Umbilical cord (tissue), 2 donors: Measurements from ENCODE around the gene PLEKHD1. TPM values are rescaled to one million over a fixed set of nuclear protein-coding genes. Genes with fewer than 3 reads are reported as not detected.
A peak's percentile ranks its signal among the peaks of the same experiment; 100 is the strongest.
"Not testable (repeated sequence)": the region's sequence is repeated elsewhere in the genome, so short reads cannot be mapped to it uniquely, and the experiment has no call there.

Source experiments
- DNase-seq: peaks from one replicate; pipeline ENCODE4 v3.0.0-alpha.2; 2015; ENCODE audit warnings: low spot score
- total RNA-seq: library from RNA; depleted of rRNA; stranded (reverse); fragments of >200 nt; gene quantifications from one replicate; pipeline ENCODE4 v1.2.3, GENCODE V29; 2014; ENCODE audit warnings: low replicate concordance; ENCODE audit not compliant: insufficient read depth

The PLEKHD1 gene
- 3.1 TPM for total RNA-seq

DNA sequence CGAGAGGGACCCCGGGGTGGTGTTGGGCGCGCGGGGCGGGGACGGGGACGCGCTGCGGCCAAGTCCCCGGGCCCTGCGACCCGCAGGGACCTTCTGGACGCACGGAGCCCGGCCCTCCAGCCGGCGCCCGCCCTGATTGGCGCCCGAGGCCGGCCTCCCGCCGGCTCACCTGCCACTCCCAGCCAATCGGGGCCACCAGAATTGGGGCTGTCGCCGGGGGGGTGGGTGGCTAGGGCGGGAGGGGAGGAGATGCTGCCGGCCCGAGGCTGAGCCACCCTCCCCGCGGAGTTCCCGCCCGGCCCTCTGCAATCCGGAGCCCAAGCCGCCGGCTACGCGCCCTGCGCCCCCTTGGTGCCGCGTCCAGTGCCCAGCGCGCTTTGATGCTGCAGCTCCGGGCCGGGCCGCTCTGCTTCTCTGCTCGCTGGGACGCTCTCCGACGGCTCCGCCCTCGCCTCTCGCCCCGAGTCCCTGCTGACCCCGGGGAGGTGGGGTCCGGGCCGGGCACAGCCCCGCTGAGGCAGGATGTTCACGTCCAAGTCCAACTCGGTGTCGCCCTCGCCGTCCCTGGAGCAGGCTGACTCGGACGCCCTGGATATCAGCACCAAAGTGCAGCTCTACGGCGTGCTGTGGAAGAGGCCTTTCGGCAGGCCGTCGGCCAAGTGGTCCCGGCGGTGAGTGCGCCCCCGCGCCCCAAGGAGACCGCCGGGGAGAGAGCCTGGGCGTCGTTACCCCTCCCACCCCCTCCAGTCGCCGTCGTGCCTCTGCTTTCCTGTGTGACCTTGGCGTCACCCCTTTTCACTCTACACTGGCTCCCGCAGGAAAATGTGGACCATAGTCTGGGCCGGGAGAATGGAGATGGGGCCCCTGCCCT, at the start of gene PLEKHD1:
TSS of gene PLEKHD1 (plus strand) at position 285 of the 871 bp plus-strand sequence. CDS start at position 523, 238 bp downstream.
- no peak for DNase-seq

DNA sequence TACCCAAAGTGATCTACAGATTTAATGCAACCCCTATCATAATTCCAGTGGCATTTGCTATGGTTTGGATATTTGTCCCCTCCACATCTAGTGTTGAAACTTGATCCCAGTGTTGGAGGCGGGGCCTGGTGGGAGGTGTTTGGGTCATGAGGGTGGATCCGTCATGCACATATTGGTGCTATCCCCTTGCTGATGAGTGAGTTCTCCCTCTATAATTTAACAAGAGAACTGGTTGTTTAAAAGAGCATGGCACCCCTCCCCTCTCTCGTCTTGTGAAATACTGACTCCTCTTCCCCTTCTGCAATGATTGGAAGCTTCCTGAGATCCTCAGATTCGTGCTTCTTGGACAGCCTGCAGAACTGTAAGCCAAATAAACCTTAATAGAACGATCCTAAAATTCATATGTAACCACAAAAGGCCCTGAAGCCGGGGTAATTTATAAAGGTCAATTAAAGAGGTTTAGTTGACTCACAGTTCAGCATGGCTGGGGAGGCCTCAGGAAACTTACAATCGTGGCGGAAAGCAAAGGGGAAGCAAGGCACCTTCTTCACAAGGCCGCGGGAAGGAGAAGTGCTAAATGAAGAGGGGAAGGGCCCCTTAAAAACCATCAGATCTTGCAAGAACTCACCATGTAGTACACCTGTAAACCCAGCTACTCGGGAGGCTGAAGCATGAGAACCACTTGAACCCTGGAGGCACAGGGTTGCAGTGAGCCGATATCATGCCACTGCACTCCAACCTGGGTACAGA, 44.8 kb upstream of the PLEKHD1 start:
- no peak for DNase-seq

DNA sequence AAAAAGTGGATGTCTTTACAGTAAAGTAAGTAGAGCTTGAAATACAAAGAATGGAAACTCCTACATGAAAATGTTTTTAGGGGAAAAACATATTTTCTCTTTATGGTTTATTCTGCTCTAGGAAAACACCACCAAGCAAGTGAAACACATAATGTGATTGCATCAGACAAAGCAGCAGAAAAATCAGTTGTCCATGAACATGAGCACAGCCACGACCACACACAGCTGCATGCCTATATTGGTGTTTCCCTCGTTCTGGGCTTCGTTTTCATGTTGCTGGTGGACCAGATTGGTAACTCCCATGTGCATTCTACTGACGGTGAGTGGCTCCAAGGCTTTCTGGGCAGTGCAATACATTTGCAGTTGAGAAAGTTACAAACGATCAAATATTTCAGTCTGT, 42.6 kb upstream of the PLEKHD1 start:
- no peak for DNase-seq

DNA sequence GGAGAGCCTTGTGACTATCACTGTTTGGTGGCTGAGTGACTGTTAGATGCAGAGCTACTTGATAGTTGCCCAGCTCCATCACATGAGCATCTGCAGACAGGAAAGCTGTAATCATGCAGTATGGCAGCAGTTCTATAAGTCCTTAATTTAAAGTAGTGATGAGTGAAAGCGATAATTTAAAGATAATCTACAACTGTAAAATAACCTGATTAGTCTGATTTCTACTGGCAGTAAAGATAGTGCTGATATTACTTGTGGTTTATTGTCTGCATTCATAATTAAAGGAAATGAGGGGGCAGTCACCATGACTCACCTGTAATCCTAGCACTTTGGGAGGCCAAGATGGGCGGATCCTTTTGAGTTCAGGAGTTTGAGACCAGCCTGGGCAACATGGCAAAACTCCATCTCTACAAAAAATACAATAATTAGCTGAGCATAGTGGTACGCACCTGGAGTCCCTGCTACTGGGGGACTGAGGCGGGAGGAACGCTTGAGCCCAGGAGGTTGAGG, 41.2 kb upstream of the PLEKHD1 start:
- no peak for DNase-seq

DNA sequence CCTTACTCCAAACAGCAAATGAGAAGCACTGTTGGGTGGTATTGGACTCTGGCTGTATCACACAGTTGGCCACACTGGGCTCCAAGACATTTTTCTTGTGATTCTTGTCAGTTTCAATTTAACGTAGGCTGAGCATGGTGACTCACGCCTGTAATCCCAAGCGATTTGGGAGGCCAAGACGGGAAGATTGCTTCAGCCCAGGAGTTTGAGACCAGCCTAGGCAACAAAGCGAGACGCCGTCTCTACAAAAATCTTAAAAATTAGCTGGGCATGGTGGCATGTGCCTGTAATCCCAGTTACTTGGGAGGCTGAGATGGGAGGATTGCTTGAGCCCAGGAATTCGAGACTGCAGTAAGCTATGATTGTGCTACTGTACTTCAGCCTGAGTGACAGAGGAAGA, 35.3 kb upstream of the PLEKHD1 start:
- DNase-seq, result no peak

DNA sequence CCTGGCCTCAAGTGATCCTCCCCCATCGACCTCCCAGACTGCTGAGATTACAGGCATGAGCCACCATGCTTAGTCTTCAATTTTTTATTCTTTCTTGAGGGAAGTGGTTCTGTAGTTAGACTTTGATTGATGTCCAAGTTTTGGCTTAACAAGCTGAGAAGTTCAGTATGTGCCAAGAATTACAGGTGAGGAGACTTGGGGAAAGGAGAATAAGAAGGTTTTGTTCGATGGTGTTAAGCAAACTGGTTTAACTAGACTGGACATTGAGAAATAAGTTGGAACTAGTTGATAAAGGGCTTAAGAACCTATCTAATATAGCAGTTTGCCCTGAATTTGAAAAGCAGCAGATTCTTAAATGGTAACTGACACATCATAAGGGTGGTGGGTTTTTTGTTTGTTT, 32.6 kb upstream of the PLEKHD1 start:
- DNase-seq, result no peak

DNA sequence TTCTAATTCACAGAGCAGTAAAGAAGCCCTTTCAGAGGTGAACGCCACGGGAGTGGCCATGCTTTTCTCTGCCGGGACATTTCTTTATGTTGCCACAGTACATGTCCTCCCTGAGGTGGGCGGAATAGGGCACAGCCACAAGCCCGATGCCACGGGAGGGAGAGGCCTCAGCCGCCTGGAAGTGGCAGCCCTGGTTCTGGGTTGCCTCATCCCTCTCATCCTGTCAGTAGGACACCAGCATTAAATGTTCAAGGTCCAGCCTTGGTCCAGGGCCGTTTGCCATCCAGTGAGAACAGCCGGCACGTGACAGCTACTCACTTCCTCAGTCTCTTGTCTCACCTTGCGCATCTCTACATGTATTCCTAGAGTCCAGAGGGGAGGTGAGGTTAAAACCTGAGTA, 26.2 kb upstream of the PLEKHD1 start:
- DNase-seq, result no peak

DNA sequence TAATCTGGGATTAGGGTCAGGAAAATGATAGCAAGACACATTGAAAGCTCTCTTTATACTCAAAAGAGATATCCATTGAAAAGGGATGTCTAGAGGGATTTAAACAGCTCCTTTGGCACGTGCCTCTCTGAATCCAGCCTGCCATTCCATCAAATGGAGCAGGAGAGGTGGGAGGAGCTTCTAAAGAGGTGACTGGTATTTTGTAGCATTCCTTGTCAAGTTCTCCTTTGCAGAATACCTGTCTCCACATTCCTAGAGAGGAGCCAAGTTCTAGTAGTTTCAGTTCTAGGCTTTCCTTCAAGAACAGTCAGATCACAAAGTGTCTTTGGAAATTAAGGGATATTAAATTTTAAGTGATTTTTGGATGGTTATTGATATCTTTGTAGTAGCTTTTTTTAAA, 25.4 kb upstream of the PLEKHD1 start:
- DNase-seq, result no peak

DNA sequence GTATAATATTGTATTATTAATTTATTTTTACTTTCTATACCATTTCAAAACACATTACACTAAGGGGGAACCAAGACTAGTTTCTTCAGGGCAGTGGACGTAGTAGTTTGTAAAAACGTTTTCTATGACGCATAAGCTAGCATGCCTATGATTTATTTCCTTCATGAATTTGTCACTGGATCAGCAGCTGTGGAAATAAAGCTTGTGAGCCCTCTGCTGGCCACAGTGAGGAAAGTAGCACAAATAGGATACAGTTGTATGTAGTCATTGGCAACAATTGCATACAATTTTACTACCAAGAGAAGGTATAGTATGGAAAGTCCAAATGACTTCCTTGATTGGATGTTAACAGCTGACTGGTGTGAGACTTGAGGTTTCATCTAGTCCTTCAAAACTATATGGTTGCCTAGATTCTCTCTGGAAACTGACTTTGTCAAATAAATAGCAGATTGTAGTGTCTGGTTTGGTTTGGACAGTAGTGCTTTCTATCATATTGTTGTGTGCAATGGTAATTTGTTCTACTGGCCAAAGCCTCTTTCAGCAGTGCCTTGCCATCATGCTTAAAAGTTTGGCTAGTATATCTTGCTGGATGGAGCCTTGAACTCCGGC, 24.3 kb upstream of the PLEKHD1 start:
- DNase-seq, result peak; percentile 88

DNA sequence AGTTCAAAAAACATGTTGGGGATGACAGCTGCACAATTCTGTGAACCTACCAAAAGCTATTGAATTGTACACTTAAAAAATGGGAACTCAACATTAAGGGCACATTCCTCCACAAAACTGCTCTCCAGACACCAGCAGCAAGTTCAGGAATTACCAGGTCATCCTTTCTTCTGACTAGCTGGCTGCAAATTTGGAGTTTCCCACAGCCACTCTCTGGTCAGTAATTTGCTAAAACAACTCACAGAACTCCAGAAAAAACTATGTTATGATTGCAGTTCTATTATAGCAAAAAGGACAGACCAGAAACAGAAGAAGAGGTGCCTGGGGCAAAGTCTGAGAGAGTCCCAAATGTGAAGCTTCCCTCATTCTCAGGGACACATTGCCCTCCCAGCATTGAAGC, 20.1 kb upstream of the PLEKHD1 start:
- DNase-seq, result no peak

DNA sequence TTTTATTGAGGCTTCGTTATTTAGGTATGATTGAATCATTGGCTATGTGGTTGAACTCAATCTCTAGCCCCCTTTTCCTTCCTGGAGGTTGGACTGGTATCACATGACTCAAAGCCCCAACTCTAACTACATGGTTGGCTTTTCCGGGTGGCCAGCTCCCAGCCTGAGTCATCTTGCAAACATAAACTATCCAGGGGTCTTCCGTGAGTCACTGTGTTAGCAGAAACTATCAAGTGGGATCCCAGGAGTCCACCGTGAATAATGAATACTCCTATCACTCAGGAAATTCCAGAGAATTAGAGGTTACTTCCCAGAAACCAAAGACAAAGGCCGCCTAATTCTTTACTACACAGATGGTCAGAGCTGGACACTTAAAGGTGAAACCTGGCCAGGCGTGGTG, 19.7 kb upstream of the PLEKHD1 start:
- no peak for DNase-seq

DNA sequence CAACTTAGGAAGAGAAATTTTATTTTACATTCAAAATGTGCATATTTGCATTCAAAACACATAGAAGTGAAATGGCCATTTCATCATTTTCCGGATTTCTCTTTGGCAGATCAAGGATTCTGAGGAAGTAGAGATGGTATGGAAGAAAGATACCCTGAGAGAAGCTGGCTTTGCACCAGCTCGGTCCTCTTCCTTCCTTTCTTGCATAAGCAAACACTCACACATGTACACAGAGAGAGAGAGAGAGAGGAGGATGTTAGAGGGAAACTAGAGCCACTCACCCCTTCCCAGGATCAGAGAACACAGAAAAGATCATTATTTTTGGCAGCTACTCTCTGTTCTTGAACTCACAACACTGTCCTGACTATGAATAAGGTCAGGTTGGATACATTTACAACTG, 15.6 kb upstream of the PLEKHD1 start:
- DNase-seq, result no peak

DNA sequence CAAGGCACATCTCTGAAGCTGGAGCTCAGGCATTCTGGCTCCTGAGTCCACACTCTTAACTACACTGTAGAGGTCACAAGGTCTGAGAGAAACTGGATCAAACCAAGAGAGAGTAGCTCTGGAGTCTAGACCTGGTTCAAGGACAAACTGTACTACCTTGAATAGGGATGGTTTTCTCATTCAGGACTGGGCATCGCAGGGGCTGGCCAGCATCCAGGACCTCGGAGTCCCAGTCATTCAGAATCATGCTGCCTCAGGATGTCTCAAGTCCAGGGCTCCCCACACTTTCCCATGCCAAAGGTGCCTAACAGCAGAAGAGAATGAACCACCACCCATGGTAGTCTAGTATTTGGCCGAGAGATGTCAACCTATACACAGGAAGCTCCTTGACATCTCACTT, 13.1 kb upstream of the PLEKHD1 start:
- DNase-seq, result no peak

DNA sequence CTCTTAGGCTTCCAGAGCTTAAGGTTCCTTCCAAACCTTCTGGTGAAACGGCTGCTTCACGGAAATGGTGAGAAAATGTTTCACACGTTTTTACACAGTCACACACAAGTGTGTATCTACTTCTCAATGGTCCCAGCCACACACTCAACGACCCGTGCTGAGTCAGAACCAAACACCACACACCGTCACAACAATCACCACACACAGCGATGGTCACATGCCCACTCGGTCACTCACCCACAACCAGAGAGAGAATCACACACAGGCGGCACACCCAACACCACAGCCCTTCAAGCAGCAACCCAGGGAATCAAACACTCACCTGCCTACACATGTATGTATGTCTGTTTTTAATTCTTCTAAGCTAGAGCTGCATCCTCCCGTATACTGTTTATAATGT, 12.6 kb upstream of the PLEKHD1 start:
- DNase-seq, result no peak

DNA sequence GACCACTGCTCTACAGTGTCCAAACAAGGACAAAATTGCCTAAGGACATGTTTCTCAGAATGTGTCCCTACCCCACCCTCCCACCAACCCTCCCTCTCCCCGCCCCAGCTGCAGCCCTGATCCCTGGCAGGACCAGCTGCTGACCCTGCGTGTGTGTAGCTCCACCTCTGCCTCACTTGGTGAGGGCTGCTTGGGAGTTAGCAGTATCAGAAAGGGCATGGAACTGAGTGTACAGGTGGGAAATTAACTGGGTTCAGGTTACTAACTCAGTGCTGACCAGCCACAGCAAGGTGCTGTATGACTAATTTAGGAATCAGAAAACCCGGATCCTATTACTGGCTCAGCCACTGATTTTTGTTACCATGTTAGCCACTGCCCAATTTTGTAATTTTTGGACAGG, 11.3 kb upstream of the PLEKHD1 start:
- DNase-seq, result no peak

DNA sequence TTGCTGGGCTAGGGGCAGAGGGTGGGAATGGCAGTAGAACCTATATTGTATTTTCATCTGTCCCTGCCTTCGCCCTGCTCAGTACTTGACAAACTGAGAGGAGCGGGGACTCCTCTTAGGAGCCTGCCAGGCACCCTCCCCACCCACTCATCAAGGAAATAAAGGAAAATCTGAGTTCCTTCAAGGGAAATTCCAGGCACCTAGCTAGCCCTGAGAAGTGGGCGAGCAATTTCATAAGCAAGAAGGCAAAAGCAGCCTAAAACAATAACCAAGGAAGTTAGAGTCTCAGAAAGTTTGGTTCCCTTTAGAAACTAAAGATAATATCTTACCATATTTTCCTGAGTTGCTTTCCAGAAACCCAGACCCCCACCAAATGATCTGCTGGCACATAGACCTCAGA, 10.6 kb upstream of the PLEKHD1 start:
- no peak for DNase-seq

DNA sequence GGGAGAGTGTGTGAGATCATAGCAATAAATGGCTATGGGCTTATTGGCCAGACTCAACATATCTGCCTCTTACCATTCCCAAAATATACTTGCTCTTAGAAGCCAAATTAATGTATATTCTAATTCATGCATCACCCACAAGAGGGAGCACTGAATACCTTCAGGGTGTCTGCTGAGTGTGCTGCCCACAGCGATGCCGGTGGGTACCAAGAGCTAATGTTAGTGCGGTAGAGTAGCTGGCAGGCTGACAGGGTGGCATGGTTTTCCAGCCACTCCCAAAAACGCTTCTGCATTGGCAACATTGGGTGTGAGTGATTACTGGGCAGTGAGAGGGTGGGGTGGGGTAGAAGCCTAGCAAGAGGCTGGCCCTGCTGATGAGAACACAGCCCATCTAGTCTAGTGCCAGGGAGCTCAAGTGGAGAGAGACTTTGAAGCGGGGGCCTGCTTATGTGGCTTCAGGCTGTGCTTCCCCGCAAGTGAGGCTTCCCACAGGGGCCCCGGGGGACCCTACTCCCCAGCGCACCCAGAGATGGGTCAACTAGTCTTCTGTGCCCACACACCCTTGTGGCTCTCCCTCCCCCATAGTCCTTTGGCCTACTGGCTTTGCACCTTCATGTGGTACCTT, 9.2 kb upstream of the PLEKHD1 start:
- no peak for DNase-seq

DNA sequence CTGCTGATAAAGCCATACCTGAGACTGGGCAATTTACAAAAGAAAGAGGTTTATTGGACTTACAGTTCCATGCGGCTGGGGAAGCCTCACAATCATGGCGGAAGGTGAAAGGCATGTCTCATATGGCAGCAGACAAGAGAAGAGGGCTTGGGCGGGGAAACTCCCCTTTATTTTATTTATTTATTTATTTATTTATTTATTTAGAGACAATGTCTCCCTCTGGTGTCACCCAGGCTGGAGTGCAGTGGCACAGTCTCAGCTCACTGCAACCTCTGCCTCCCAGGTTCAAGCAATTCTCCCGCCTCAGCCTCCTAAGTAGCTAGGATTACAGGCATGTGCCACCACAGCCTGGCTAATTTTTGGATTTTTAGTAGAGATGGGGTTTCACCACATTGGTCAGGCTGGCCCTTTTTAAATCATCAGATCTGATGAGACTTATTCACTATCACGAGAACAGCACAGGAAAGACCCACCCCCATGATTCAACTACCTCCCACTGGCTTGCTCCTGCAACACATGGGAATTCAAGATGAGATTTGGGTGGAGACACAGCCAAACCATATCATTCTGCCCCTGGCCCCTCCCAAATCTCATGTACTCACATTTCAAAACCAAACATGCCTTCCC, 7.6 kb upstream of the PLEKHD1 start:
- DNase-seq, result not testable (repeated sequence)

DNA sequence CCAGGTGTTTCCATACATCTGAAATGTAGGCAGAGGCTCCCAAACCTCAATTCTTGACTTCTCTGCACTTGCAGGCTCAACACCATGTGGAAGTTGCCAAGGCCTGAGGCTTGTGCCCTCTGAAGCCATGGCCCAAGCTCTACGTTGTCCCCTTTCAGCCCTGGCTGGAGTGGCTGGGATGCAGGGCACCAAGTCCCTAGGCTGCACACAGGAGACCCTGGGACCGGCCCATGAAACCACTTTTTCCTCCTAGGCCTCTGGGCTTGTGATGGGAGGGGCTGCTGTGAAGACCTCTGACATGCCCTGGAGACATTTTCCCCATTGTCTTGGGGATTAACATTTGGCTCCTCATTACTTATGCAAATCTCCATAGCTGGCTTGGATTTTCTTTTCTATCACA, 6.5 kb upstream of the PLEKHD1 start:
- DNase-seq, result not testable (repeated sequence)

DNA sequence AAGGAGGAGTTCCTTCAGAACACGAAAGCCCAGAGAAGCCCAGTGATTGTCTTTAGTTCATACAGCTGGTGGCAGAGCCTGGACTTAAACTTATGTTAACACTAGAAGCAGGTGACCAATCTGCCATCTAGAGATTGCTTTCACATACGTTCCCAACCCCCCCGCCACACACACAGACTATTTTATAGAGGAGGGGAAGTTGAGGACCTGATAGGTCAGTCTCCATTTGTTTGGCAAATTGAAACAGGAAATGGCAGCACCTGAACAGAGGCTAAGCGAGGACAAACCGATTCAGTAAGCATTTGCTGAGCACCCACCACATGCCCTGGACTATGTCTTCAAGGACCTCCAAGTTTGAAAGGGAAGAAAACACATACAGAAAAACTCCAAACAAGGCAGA, 4.8 kb upstream of the PLEKHD1 start:
- DNase-seq, result no peak

DNA sequence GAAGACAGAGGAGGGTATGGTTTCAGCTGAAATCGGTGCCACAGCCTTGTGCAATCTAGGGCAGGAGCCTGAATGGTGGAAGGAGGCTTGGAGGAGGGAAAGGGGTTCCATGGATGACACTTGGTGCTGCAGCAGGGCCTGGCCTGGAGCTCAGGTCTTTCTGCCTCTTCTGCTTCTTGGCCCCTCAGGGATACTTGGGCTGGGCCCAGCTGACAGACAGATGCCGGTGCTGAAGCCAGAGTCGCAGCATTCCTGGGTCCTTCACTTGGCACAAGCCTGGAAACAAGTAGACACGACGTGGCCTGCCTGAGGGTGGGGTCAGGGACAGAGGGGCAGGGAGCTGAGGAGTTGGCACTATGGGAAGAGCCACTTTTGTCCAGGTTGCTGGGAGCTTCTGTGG, 4.4 kb upstream of the PLEKHD1 start:
- DNase-seq, result no peak
